Hypothalamus (tissue), 51 donors: ENCODE measurements around the gene SFPQ.

Experiments
- DNase-seq, 51 donors: peaks; one replicate each; lab custom pipeline; 2025; lab: John Stamatoyannopoulos, UW

The SFPQ gene

DNA sequence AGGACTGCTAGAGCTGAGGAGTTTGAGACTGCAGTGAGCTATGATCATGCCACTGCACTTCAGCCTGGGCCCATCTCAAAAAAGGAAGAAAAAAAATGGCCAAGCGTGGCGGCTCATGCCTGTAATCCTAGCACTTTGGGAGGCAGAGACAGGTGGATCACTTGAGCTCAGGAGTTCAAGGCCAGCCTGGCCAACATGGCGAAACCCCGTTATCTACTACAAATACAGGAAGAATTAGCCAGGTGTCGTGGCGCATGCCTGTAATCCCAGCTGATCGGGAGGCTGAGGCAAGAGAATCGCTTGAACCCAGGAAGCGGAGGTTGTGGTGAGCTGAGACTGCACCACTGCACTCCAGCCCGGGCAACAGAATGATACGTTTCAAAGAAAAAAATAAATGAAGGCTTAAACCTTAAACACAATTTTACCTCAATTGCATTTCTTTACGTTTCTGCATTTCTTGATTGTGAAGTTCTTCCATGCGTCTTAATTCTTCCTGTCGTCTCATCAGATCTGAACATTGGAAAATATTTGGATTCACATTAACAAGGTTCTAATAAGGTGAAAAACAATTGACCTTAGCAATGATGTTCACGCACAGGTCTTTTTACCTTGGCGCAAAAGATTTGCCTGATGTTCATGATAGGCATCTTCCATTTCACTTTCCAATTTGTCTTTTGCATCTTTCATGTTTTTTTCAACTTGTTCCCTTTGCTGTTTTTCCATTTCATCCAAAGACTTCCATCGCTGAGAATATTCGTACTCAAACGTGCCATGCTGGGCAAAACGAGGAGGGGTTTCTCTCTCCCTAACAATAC is 4.2 kb downstream of the SFPQ start:
- no peak for DNase-seq

DNA sequence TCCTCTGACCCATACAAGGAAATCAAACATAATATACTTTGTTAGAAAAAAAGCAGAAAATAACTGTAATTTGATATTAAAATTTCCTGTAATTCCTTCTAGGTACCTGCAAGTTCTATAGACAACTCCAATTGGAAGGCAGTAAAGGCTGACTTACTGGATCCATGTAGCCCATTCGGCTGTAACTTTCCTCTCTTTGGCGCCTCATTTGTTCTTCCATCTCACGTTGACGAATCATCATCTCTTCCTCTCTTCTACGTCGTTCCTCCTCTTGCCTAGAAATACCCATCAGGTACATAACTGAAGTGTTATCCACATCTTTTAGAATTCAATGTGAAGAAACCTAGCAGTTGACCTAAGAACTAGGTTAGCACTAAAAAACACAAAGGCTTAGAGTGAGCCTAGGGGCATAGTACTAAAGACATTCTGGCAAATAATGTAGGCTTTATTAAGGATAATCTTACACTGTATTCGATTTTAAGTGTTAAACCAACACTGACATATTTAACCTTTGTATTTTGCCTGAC is 5.1 kb downstream of the SFPQ start:
- no peak for DNase-seq

DNA sequence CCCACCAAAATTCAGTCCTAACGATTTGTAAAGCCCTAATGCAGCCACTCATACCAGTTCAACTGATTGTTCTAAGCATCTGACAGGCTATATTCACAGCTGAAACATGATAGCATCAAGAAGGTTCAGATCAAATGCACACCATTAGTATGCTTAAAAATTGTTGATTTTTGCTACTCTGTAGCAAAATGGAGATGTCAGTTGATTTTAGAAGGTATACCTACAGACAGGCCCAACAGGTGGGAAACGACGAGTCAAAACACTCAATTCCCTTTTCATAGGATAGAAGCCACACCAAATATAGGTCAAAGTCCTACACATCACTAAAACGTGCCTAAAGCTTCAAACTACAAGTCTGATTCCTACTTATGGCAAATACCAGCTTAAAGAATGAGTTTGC is 6.7 kb downstream of the SFPQ start:
- DNase-seq, result no peak

DNA sequence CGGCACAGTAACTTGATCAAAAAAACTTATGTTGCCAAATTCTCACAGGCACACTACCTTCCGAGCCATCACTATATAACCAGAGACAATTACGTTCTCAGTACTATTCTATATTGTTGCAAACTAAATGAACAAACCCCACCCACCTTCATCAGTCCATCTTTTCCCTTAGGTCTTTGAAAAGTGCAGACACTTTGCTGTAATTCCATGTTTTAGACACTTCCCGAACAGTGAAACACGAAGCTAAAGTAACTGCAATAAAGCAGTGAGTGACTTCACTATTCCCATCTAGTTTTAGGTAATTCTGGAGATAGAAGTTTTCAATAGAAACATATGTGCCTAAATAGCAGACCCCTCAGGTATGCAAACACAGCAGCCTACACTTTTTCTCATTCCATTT is 7.7 kb downstream of the SFPQ start:
- DNase-seq, result no peak

DNA sequence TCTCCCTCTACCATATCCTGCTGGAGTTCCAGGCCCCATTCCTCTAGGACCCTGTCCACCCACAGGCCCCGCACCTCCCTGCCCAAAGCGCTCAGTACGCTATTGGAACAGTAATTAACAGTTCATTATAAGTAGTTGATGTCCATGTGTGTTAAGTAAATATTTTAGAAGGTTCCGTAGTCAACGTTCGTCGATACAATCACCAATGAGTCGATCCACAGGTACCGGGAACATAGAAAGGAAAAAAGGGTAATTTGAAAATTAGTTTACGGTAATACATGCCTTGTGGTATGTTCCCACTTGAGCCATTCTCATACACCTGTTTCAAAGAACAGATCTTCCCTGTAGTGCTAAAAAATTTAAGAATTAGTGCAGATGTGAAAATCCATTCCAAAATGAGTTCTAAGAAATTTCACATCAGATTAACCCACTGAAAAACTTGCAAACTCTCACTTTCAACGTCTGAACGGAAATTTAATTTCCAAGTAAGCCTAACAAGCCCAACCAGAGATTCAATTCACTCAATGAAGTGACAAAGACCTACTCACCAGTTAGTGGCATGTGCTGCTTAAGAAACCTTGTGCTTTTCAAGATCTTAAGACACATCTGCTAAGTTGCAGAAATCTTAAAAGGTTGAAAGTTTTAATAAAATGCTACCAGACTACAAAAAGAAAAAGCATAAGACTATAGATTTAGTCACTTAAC is 8.3 kb downstream of the SFPQ start:
- DNase-seq, result no peak

DNA sequence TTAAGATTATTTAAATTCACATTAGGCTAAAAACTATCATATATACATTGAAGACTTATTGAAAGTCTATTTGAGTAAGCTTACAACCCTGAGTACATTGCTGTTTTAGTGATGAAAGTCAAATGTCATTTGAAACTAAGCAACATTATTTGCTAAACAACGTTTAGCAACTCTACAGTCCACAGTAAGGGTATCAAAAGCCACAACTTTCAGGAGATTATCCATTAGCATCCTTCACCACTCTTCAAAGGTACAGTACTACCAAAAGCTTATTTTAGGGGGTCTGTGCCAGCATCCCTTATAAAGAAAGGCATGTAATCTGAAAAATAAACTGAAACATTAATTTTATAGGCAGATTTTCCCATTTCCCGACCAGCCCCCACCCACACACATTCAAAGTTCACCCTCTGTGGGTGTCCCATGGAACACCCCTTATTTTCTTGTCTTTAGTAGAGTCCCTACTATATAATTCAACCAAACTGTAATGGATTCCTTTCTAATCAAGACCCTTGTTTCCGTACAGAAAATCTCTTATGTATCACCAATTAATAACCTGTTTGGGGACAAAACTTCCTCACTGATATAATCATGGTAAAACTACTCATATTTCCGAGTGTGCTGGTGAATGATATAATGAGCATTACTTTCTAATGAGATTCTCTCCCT is 11.0 kb downstream of the SFPQ start:
- DNase-seq, result no peak

DNA sequence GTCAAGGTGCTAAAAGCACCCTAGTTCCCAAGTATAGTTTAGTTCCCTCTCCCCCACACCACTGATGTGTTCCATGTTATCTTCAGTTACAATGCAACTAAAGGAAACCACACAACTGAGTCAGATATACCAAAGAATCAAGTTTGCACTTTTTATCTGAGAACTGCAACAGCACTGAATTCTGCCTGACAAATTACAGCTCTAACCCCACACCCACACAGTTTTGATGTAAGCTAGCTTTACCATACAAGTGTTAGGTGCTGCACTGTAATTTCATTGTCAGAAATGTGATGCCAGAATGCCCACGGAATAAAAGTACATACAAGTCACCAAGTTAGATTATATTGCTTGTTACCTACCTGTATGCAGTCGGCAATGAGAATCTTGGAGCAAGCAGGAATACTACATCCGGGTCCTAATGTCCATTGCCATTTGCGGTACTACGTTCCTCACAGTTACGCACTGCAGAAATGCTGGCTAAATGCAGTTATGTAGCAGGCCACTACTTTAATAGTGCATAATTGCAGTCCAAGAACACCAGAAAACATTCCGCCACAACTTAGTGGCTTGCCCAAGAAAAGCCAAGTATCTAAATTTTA is 12.1 kb downstream of the SFPQ start:
- peak in 1 of 51 donors; percentile 20 for DNase-seq

DNA sequence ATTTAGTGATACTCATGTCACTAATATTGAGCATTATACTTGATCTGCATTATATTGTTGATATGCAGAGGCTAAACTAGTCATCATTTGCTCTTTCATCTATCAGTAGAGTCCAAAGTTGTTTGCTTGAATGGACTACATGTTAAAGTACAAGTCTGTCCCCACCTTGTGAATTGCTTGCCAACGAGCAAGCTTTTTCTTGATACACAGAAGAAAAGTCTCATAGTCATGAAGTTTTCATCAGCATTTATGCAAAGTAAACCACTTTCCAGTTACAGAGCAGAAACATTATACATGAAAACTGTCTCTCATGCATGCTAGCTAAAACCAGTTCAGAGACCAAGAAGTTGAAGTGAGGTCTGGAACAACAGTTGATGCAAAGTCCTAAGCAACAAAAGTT is 13.0 kb downstream of the SFPQ start:
- DNase-seq, result no peak

DNA sequence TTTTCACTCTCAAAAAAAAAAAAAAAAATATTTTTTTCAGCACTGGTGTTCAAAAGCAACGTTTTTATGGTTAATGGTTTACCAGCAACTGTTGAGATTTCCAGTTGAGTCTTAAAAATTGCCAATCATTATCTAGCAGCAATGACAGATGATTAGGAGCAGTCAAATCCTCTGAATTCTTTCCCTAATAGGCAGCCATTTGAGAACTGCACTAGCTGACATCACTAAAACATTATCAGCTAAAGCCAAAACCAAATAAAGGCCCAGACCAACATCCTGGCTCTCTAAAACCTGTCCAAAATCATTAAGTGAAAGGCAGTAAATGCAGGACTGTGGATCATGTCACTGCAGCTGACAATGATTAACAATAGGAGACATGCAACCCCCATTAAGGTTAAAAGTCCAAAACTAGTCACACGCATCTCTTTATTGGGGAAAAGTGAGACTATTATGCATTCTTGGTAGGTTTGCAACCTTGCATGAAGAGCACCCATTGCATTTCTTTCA is 14.0 kb downstream of the SFPQ start:
- DNase-seq, result no peak

DNA sequence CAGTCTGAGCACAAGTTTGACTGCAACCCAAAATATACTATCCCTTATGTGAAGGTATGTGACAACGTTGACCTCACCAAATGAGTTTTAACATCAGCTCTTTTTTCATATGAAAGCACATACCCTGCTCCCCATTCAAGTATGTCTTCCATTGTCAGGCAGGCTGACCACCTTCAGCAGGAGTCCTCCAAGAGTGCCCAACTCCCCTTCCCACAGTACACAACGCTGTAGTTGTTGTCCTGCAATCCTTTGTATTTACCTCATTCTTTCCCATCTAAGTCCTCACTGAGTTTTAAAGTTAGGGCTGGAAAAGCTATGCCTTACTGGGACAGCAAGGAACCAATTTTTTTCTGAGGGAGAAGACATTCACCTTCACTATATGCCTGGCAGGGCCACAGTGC is 14.7 kb downstream of the SFPQ start:
- no peak for DNase-seq

DNA sequence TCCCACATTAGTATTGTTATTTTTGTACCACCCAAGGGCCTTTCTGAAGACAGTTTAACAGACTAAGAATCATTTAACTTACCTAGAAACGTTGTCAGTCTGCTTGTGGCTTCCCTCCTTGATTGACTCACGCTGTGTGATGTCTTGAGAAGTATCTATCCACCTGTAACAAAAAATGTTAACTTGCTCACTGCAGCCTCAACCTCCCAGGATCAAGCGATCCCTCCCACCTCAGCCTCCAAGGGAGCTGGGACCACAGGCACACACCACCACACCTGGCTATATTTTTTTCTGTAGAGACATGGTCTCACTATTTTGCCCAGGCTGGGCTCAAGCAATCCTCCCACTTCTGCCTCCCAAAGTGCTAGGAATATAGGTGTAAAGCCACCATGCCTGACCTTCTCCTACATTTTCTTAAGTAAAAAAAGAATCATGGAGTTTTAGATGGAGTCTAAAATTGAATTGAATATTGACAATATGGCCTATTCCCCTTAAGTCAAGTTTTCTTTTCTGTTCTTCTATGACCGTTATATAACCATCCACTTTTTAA is 15.6 kb downstream of the SFPQ start:
- no peak for DNase-seq

DNA sequence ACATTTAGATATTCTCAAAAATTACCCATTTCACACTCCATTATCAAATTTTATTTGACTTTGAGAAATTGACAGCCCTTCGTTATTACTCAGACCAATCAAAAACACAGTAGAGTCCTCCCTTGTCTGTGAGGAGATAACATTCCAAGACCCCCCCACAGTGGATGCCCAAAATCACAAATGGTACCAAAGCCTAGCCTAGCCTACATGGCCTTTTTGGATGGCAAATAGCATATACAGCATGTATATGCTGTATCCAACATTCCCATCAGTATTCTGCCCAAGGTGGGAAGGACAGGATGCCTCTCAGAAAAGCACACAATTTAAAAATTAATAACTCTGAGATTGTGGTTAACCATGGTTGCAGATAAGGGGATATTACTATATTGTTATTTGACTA is 17.3 kb downstream of the SFPQ start:
- DNase-seq, result no peak

DNA sequence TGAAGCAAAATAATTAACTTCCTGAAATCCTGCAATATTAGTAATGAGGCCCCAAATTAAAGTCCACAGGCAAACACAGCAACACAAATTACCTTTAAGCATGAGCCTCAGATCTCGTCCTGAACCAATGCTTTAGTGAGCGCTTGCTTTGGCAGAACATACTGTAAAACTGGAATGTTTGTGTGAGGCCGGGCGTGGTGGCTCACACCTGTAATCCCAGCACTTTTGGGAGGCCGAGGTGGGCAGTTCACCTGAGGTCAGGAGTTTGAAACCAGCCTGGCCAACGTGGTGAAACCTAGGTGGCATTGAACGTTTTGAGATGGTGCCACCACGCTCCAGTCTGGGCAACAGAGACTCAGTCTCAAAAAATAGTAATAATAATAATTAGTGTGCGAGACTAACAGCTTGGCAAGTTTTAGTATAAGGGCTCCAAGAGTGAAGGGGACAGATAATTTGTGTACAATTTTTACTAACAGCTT is 17.8 kb downstream of the SFPQ start:
- no peak for DNase-seq

DNA sequence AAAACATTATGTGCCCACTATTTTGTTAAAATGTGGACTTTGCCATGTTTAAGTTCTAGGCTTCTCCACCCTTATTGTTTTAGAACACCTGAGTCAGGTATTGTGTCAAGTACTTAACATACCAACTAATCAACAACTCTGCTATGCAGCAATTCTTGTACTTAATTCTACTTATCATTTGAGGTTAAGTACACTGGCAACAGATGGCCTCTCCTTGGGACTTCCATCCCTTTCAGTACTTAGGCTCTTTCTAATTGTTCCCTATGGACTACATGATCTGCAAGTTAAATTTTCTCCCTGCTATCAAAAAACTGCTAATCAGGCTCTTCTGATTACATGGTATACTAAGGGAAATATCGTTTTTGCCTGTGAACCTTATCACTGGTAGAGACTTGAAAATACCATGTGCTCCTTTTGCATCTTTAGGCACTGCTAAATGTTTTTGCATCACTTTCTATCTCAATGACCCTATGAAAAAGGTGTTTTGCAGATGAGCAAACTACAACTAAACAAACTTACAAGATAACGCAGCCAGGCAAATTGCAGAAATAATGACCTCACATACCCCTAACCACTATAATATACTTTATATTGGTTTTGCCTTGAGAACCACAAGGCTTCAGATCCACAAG is 18.9 kb downstream of the SFPQ start:
- no peak for DNase-seq

DNA sequence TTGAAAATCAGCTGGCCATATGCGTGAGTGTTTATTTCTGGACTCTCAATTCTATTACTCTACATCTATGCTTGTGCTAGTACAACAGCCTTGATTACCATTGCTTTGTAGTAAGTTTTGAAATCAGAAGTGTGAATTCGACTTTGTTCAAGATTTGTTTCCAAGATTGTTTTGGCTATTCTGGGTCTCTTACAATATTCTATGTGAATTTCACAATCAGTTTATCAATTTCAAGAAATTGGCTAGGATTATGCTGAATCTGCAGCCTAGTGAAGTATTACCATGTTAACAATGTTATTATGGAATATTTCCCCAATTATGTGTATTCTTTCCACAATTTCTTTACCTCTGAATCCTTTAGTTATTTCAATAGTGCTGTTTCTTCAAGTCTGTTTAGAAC is 19.5 kb downstream of the SFPQ start:
- DNase-seq, result no peak

DNA sequence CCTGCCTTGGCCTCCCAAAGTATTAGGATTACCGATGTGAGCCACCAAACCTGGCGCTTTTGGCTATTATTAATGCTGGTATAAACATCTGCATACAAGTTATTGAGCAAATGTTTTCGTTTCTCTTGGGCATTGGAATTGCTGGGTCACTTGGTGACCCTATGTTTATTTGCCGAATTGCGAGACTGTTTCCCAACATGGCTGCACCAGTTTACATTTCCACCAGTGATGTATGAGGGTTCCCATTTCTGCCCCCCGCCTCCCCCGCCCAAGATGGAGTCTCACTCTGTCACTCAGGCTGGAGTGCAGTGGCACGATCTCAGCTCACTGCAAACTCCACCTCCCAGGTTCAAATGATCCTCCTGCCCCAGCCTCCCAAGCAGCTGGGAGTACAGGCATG is 20.9 kb downstream of the SFPQ start:
- DNase-seq, result no peak

DNA sequence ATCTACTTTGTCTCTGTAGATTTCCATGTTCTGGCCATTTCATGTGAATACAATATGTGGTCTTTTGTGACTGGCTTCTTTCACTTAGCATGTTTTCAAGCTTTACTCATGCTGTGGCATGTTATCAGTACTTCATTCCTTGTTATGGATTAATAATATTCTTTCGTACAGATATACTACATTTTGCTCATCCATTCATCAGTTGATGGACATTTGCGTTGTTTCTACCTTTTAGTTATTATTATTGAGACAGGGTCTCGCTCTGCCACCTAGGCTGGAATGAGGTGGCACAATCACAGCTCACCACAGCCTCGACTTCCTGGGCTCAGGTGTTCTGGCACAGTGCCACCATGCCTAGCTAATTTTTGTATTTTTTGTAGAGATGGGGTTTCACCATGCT is 21.4 kb downstream of the SFPQ start:
- DNase-seq, result no peak

DNA sequence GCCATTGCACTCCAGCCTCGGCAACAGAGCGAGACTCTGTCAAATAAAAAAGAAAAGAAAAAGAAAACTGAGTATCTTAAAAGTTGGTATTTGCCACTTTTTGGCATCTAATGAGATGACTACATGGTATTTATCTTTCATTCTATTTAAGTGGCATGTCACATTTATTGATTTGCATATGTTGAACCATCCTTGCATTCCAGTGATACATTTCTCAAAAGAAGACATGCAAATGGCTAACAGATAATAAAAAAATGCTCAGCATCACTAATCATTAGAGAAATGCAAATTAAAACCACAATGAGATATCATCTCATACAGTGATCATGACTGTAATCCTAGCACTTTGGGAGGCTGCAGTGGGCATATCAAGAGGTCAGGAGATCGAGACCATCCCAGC is 28.1 kb downstream of the SFPQ start:
- no peak for DNase-seq

DNA sequence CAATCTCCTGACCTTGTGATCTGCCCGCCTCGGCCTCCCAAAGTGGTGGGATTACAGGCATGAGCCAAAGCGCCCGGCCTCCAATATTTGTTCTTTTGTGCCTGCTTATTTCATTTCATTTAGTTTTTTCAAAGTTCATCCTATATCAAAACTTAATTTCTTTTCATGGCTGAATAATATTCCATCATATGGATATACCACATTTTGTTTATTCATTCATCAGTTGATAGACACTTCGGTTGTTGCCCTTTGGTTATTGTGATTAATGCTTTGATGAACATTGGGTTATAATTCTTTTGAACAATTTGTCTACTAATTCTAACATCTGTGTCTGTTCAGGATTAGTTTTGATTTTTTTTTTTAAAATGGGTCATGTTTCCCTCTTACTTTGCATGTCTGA is 41.7 kb downstream of the SFPQ start:
- no peak for DNase-seq
